ENCODE data around the gene AP4S1. TPM values are rescaled to one million over a fixed set of nuclear protein-coding genes. Genes with fewer than 3 reads are reported as not detected.
A peak's percentile ranks its signal among the peaks of the same experiment; 100 is the strongest.
"Not testable (repeated sequence)": the region's sequence is repeated elsewhere in the genome, so short reads cannot be mapped to it uniquely, and the experiment has no call there.

AP4S1 gene
- total RNA-seq, 2 donors from 2014 or later, result 8.6 to 13.7 TPM

GRCh38 chr14:31037709-31038221, 12.3 kb downstream of the AP4S1 start:
- H3K36me3 ChIP-seq (replicated peaks in 1 of 2; ENCODE audit: insufficient read depth in 1 of 2, low read depth in 2 of 2), result no peaks in the 10 kb centered on the region
- no peak for TF ChIP-seq CTCF (IDR thresholded peaks at IDR 0.05)
- intact Hi-C loops (cut with DNase I), result no loop called here
- H3K27ac ChIP-seq, result no peak overlapping the region
- peaks cover 23% of the 10 kb centered on the region for H3K4me1 ChIP-seq
- ATAC-seq (no peak), DNase-seq (no peak)
- H3K9me3 ChIP-seq, result no peaks in the 10 kb centered on the region
- no peaks in the 10 kb centered on the region for H3K27me3 ChIP-seq
- H3K4me3 ChIP-seq, result no peak overlapping the region
- WGBS, 2 donors, result 70 to 100% methylated on average over 1 of the region's 1 CpG

DNA sequence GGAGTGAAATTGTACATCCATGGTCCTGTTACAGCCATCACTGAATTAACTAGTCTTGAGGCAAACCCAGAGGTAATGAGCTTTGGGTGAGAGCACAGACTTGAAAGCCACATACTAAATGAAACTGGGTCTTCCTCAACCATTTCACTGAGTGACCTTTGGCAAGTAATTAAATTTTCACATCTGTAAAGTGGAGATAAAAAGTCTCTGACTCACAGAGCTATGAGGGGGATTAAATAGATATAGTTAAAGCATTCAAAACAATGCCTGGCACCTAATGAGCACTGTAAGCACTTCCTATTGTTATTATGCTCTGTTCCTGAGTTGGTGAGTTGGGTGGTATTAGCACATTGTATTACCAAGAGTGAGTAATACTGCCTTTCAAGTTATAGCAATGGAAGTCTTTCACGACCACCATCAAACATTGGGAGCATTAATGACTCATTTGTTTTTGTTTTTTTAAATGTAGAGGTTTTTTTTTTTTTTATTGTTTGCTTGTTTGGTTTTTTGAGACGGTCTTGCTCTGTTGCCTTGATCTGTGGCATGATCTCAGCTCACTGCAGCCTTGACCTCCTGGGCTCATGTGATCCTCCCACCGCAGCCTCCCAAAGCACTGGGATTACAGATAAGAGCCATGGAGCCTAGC, 13.2 kb downstream of the AP4S1 start:
- Histone ChIP-seq H3K4me1 (peaks cover 15% of the 10 kb centered on the region), H3K36me3 (replicated peaks in 1 of 2; ENCODE audit: insufficient read depth in 1 of 2, low read depth in 2 of 2) (no peaks in the 10 kb centered on the region), H3K4me3 (no peak overlapping the region), H3K9me3 (no peaks in the 10 kb centered on the region), H3K27me3 (no peaks in the 10 kb centered on the region), H3K27ac (no peak overlapping the region)
- no peak for ATAC-seq
- WGBS, 2 donors, result 47 to 68% methylated on average over 2 to 3 of the region's 3 CpGs
- intact Hi-C loops (cut with DNase I), result no loop called here
- DNase-seq, result no peak
- no peak for TF ChIP-seq POLR2A (IDR thresholded peaks at IDR 0.05)
- no peak for TF ChIP-seq CTCF (IDR thresholded peaks at IDR 0.05)

DNA sequence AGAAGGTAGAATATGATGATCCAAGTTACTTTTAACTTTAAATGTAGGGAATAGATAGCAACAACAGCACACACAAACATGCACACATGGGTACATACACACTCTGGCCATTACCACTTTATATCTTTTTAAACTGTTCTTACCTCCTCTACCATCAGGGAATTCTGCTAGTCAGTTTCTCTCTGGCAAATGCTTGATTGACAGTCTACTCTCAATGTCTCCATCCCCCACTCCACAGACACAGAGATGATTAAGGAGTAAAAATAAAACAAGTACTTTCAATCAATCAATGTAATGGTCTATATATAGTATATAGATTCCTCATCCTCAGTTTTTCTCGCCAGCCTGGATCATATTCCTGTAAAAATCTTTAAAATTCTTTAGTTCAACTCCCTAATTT, 16.9 kb downstream of the AP4S1 start:
- Histone ChIP-seq H3K27ac (no peak overlapping the region), H3K36me3 (replicated peaks in 1 of 2; ENCODE audit: insufficient read depth in 1 of 2, low read depth in 2 of 2) (no peaks in the 10 kb centered on the region), H3K4me3 (no peak overlapping the region), H3K27me3 (no peaks in the 10 kb centered on the region), H3K4me1 (peaks cover 7% of the 10 kb centered on the region), H3K9me3 (no peaks in the 10 kb centered on the region)
- ATAC-seq (no peak), DNase-seq (no peak)
- intact Hi-C loops (cut with DNase I), result no loop called here
- TF ChIP-seq POLR2A (IDR thresholded peaks at IDR 0.05) (no peak), CTCF (IDR thresholded peaks at IDR 0.05) (no peak)
- 71 to 95% methylated on average over 1 of the region's 1 CpG for WGBS, 2 donors

- DNase-seq; H3K4me1 ChIP-seq; H3K9me3 ChIP-seq; H3K27me3 ChIP-seq; H3K36me3 ChIP-seq (replicated peaks in 1 of 2; ENCODE audit: insufficient read depth in 1 of 2, low read depth in 2 of 2); ATAC-seq; H3K4me3 ChIP-seq; intact Hi-C loops (cut with DNase I): not testable (repeated sequence)
- peak overlapping the region in 1 of 4 donors; percentile 7 for H3K27ac ChIP-seq
- WGBS, 2 donors, result 83 to 87% methylated on average over 10 of the region's 10 CpGs
Measured at GRCh38 chr14:31042893-31043292, 17.4 kb downstream of the AP4S1 start.

- WGBS, 2 donors, result 30 to 39% methylated on average over 3 of the region's 3 CpGs
- peak overlapping the region in 1 of 4 donors; percentile 2 for H3K27ac ChIP-seq
- intact Hi-C loops (cut with DNase I), result no loop called here
- no peak overlapping the region for H3K4me3 ChIP-seq
- no peaks in the 10 kb centered on the region for H3K36me3 ChIP-seq (replicated peaks in 1 of 2; ENCODE audit: insufficient read depth in 1 of 2, low read depth in 2 of 2)
- H3K9me3 ChIP-seq, result no peaks in the 10 kb centered on the region
- peaks cover 4% of the 10 kb centered on the region for H3K4me1 ChIP-seq
- no peak for ATAC-seq
- H3K27me3 ChIP-seq, result no peaks in the 10 kb centered on the region
- no peak for TF ChIP-seq CTCF (IDR thresholded peaks at IDR 0.05)
- TF ChIP-seq POLR2A (IDR thresholded peaks at IDR 0.05), result no peak
- no peak for DNase-seq
Measured at GRCh38 chr14:31043379-31043778, 17.9 kb downstream of the AP4S1 start.
